Myocyte (in vitro differentiated cells): ENCODE measurements around the gene HMX3. TPM values are rescaled to one million over a fixed set of nuclear protein-coding genes. Genes with fewer than 3 reads are reported as not detected.

Experiments
- DNase-seq: peaks from one replicate; pipeline ENCODE4 v3.0.0-alpha.2; 2012; ENCODE audit warnings: low read depth
- polyA plus RNA-seq: library from polyadenylated mRNA; unstranded; fragments of >200 nt; gene quantifications from one replicate; pipeline ENCODE4 v1.2.1, GENCODE V29; 2012; ENCODE audit warnings: missing spikeins
- total RNA-seq: library from RNA; depleted of rRNA; stranded (reverse); fragments of >200 nt; gene quantifications from 2 replicates; pipeline ENCODE4 v1.2.3, GENCODE V29; 2014

Gene HMX3
- 0.47 TPM in 1 of 2 replicates, not detected in the other for total RNA-seq
- polyA plus RNA-seq: 0.09 TPM

DNA sequence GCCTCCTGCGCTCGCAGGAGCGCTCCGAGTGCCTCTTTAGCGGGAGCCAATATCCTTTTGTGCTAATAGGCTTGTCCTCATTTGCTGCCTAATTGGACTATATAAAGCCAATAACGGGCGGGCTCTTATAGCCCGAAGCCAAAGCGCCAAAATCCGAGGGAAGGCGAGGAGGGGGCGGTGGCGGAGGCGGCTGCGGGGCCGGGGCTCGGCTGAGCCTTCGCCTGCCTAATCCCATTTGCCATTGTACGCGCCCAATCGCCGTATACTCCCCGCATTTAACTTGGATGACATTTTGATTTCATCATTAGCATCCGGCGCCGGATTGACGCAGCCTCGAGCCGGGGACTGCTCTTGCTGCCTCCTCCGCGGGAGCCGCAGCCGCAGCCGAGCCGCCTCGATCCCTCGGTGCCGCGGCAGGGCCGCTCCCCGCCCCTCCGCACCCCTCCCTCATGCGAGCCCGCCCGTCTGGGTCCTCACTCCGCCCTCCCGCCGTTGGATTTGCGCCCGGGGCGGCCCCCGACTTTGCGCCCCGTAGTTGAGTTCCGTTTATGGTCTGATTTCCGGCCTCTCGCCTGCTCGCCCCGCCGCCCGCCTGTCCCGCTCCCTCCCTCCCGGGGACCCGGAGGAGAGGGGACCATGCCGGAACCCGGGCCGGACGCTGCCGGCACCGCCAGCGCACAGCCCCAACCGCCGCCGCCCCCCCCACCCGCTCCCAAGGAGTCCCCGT lies at the start of gene HMX3:
Gene HMX3 (plus strand): TSS at position 556 of the 727 bp plus-strand sequence. CDS start 81 bp downstream, at position 637.
- DNase-seq: peak; percentile 22

- no peak for DNase-seq
These were observed 49.5 kb upstream of the HMX3 start for GRCh38 chr10:123086281-123086680.

GRCh38 chr10:123087348-123087747 lies 48.4 kb upstream of the HMX3 start:
- DNase-seq: no peak

DNA sequence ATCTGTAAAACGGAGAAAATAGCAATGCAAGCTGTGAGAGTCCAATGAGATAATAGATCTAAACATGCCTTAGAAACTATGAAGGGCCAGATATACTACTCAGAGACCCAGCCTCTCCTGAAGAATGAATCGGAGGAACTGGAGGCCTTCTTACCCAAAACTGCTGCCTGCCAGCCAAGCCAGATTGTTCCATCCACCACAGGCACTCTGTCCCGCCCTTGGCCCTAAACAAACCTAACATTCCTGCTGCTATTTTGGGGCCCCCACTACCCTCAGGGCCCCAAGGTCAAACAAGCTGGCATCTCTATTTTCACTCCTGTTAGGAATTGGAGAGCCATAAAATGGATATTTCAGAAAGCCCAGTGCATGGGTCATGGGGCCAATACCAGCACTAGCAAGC lies 48.0 kb upstream of the HMX3 start:
- peak; percentile 25 for DNase-seq

DNA sequence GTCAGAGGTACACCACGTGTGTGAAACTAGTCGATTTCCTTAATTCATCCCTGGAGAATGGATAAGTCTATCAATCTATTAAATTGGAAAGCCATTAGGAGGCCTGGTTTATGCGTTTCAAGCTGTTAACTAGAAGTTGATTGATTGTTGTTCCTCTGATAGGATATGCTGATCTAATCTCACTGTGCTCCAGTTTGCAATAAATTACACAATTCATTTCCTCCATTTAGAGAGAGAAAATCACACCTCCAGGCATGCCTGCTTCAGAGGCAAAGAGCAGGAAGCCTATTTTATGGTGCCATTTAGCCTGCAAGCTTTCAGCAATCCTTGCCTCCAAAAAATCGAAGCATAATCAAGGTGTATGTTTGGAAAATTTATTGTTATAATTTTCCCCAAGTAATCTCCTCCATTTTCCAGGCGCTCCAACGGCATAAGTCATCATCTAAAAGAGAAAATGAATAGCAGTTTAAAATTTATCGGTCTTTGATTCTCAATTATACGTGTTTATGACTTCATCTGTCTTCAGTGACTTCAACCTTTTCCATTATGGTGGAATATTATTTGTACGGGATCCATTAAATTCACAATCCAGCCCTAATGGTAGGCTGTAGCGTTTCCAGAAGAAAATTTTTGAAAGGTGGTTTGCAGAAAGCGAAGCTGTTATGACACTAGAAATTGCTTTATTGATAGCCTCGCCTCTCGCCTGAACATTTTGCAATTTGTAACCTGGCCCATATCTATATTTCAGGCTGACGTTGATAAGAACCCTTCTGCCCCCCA lies 42.9 kb upstream of the HMX3 start:
- DNase-seq: no peak

DNA sequence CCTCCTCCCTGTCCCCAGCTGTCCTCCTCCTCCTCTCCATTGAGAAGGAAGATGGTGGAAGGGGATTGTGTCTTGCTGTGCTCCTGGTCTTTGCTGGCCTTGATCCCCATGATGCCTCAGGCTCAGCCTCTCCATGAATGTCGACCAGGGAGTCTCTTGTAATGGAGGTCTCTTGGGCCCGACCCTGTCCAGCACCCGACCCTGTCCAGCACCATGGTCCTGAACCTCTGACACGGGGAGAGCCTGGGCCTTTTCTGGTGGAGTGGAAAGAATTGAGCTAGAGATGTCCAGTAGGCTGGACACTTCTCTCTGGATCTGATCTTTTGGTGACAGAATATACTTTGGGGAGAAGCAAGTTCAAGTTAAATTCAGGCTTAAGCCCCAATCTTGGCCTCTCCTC lies 42.3 kb upstream of the HMX3 start:
- DNase-seq: no peak

GRCh38 chr10:123096452-123096851 lies 39.3 kb upstream of the HMX3 start:
- DNase-seq: no peak

DNA sequence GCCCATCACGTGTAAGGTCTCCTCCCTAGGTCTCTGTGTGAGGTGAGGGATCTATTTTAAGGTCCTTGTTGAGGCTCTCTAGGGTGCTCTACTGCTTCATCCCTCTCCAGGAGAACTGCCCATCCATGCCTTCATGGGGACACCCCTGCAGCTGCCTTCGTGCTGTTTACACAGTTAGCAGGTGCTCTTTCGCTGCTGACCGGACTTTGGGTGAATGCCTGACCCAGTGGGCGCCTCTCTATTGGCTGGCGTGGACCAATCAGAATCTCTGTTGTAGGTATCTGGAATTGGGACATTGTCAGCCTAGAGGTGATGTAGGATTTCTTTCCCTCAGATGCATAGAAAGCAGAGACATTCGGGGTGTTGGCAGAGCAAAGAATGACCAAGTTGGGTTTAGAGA lies 38.7 kb upstream of the HMX3 start:
- DNase-seq: no peak

DNA sequence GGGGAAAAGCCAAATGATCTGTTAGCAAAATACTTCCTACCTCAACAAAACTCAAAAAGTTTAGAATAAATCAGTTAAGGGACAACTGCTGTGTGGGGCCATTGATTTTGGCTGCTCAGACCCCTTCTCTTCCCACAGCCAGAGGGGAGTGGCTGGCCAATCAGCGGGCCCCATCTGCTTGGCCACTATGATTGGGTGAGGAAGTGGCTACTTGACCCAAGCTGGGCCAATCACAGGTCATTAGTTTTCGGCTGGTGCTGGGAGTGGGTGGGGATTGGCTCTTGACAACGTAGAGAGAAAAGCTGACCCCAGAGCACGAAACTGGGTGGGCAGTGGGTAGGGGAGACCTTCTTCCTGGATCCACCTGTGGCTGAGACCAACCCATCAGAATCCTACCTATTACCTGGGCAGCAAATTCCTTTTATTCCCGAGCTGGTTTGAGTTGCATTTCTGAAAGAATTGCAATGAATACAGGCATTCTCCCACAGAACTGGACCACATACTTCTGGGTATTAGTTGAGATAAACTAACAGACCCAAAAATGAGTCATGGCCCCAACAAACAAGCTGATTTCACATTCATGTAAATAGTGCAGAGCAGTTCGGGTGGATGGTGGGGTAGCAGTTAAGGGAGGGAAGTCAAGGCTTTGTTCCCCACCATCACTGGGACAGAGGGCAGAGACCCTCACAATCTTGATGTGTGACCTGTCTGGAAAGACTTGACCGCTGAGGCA lies 35.6 kb upstream of the HMX3 start:
- DNase-seq: no peak

- no peak for DNase-seq
These were observed 33.9 kb upstream of the HMX3 start for GRCh38 chr10:123101872-123102271.

GRCh38 chr10:123102673-123103072 lies 33.1 kb upstream of the HMX3 start:
- DNase-seq: no peak

GRCh38 chr10:123103944-123104343 lies 31.8 kb upstream of the HMX3 start:
- DNase-seq: no peak

DNA sequence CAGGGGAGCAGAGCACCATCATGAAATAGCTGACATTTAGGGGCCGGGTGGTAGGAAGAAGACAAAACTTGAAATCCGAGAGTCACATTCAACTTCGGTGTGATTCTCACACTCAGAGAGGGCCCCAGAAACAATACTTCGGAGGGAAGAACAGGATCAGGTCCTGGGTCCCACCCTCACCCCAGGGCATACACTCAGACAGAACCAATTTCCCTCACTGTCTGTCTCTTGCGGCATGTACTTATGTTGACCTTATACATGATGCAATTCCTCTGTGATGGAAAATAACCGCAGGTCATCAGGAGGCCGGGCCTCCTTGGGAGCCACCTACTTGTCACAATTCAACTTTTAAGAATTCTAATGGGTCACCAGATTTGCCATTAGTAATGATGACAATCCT lies 26.3 kb upstream of the HMX3 start:
- DNase-seq: no peak

GRCh38 chr10:123117644-123118417 lies 17.9 kb upstream of the HMX3 start:
- no peak for DNase-seq

GRCh38 chr10:123119081-123119480 lies 16.7 kb upstream of the HMX3 start:
- no peak for DNase-seq

- DNase-seq: no peak
These were observed 9.5 kb upstream of the HMX3 start for GRCh38 chr10:123126246-123126645.

- peak; percentile 49 for DNase-seq
These were observed 6.0 kb upstream of the HMX3 start for GRCh38 chr10:123129618-123130271.

- peak; percentile 87 for DNase-seq
These were observed 2.9 kb upstream of the HMX3 start for GRCh38 chr10:123132576-123133477.

DNA sequence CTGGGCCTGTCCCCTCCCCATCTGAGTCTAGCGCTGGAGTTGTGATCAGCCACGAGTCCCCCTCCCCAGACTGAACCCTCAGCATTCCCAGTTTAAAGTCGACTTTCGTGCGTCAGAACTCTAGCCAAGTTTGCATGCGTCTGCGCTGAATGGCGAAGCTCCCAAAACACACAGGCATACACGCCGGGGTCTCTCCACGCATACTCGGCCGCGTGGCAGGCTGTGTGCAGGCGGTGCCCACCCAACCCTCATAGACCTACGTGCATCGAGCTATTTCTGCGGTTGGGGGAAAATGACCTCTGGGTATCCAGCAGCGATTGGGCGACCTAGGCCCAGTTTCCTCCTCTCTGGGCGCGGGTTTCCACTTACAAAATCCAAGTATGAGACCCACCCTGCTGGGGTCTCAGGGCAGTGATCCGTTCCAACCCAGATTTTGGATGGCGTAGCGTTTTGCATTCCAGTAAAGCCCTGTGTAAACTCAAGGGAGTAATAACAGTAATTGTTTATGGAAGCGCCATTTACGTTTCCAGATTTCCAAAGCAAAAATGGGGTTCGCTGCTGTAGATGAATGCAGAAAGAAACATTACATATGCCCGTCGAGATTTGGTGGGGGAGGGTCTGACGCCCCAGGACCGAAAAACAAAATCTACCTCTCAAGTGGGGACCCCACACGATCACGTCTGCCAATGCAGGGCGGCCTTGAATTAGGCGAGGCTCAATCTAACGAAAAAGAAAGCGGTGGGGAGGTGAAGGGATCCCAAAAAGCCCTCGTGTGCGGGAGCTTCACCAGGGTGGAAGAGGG lies 2.0 kb upstream of the HMX3 start:
- DNase-seq: no peak
